Astrocyte (in vitro differentiated cells and primary cell): ENCODE data around the gene DDX25. TPM values are rescaled to one million over a fixed set of nuclear protein-coding genes. Genes with fewer than 3 reads are reported as not detected.
A peak's percentile ranks its signal among the peaks of the same experiment; 100 is the strongest.

Source experiments
- DNase-seq: peaks from one replicate; pipeline ENCODE4 v3.0.0-alpha.2; 2010; ENCODE audit warnings: low read depth
- FAIRE-seq: peaks from 2 replicates; lab custom pipeline; 2011; peaks lifted over from hg19 to GRCh38; lab: Jason Lieb, UNC
- H2AFZ ChIP-seq: 2 replicates; pipeline ENCODE4 v1.6.0; 2012; ENCODE audit warnings: low read depth, low read length, inconsistent platforms
- H3K27ac ChIP-seq: 2 replicates; pipeline ENCODE4 v1.5.1; 2011; ENCODE audit warnings: low read depth, low read length, inconsistent platforms
- H3K27me3 ChIP-seq: 2 replicates; pipeline ENCODE4 v1.6.0; 2011; ENCODE audit warnings: low read length, inconsistent platforms; ENCODE audit not compliant: insufficient read depth
- H3K36me3 ChIP-seq: 2 replicates; pipeline ENCODE4 v1.5.1; 2011; ENCODE audit warnings: low read length, inconsistent platforms; ENCODE audit not compliant: insufficient read depth
- H3K4me1 ChIP-seq: 2 replicates; pipeline ENCODE4 v1.5.1; 2011; ENCODE audit warnings: low read length, inconsistent platforms; ENCODE audit not compliant: insufficient read depth
- H3K4me2 ChIP-seq: 2 replicates; pipeline ENCODE4 v1.6.0; 2012; ENCODE audit warnings: low read length, inconsistent platforms
- H3K4me3 ChIP-seq: 2 replicates; pipeline ENCODE4 v1.5.1; 2011; ENCODE audit warnings: low read depth, mild to moderate bottlenecking, low read length, inconsistent platforms; ENCODE audit not compliant: insufficient read depth
- H3K79me2 ChIP-seq: 2 replicates; pipeline ENCODE4 v1.6.0; 2012; ENCODE audit warnings: mild to moderate bottlenecking, low read length, inconsistent platforms; ENCODE audit not compliant: insufficient read depth
- H3K9ac ChIP-seq: 2 replicates; pipeline ENCODE4 v1.6.0; 2012; ENCODE audit warnings: mild to moderate bottlenecking, low read length, inconsistent platforms
- H3K9me3 ChIP-seq: 2 replicates; pipeline ENCODE4 v1.5.1; 2012; ENCODE audit warnings: low read depth, mild to moderate bottlenecking, low read length, inconsistent platforms; ENCODE audit not compliant: insufficient read depth
- H4K20me1 ChIP-seq: 2 replicates; pipeline ENCODE4 v1.6.0; 2012; ENCODE audit warnings: low read length, inconsistent platforms; ENCODE audit not compliant: insufficient read depth
- H3K27ac Mint-ChIP-seq: one replicate; pipeline ENCODE4 v1.8.0; 2021; ENCODE audit warnings: mild to moderate bottlenecking, mixed read lengths; ENCODE audit not compliant: unreplicated experiment
- H3K27me3 Mint-ChIP-seq: one replicate; pipeline ENCODE4 v1.8.0; 2021; ENCODE audit warnings: low read depth, mixed read lengths; ENCODE audit not compliant: unreplicated experiment
- H3K36me3 Mint-ChIP-seq: one replicate; pipeline ENCODE4 v1.8.0; 2021; ENCODE audit warnings: low read depth, mixed read lengths; ENCODE audit not compliant: unreplicated experiment
- H3K4me1 Mint-ChIP-seq: one replicate; pipeline ENCODE4 v1.8.0; 2021; ENCODE audit warnings: low read depth, mixed read lengths; ENCODE audit not compliant: unreplicated experiment
- H3K4me3 Mint-ChIP-seq: one replicate; pipeline ENCODE4 v1.8.0; 2021; ENCODE audit warnings: mild to moderate bottlenecking, moderate library complexity, mixed read lengths; ENCODE audit not compliant: unreplicated experiment
- H3K9me3 Mint-ChIP-seq: one replicate; pipeline ENCODE4 v1.8.0; 2021; ENCODE audit warnings: mild to moderate bottlenecking, mixed read lengths; ENCODE audit not compliant: unreplicated experiment
- CTCF ChIP-seq: IDR thresholded peaks from 2 replicates; pipeline ENCODE4 v1.5.1; 2011; ENCODE audit warnings: low read depth, mild to moderate bottlenecking, inconsistent platforms, low read length, moderate library complexity; ENCODE audit not compliant: insufficient read depth
- EZH2 ChIP-seq: IDR thresholded peaks from 2 replicates; pipeline ENCODE4 v1.6.1; 2012; ENCODE audit warnings: mild to moderate bottlenecking, low read length, inconsistent platforms; ENCODE audit not compliant: insufficient read depth
- total RNA-seq: library from RNA; stranded (reverse); gene quantifications from 2 replicates; pipeline ENCODE4 v1.2.1, GENCODE V29; 2021

Gene DDX25
- total RNA-seq, 1 donor from 2014 or later, result 1.1 TPM

- FAIRE-seq (peak; percentile 71), DNase-seq (peak; percentile 49)
- Histone ChIP-seq H3K9me3 (no peaks in the 10 kb centered on the region), H2AFZ (no peak overlapping the region), H3K9ac (no peak overlapping the region), H3K79me2 (peaks cover 61% of the 10 kb centered on the region), H3K4me1 (peaks cover 10% of the 10 kb centered on the region), H3K27ac (no peak overlapping the region), H3K27me3 (no peaks in the 10 kb centered on the region), H3K4me2 (peak overlapping the region; percentile 16), H3K4me3 (no peak overlapping the region), H3K36me3 (peaks cover 16% of the 10 kb centered on the region), H4K20me1 (peaks cover 27% of the 10 kb centered on the region)
- peaks cover 3% of the 10 kb centered on the region for H3K4me1 Mint-ChIP-seq
- H3K27ac Mint-ChIP-seq, result no peak overlapping the region
- TF ChIP-seq EZH2 (no peak), CTCF (no peak)
- peaks cover 3% of the 10 kb centered on the region for H3K9me3 Mint-ChIP-seq
- H3K27me3 Mint-ChIP-seq, result no peaks in the 10 kb centered on the region
- H3K36me3 Mint-ChIP-seq, result no peaks in the 10 kb centered on the region
- H3K4me3 Mint-ChIP-seq, result no peak overlapping the region
Observed at GRCh38 chr11:125892071-125892470, 12.2 kb upstream of the DDX25 start.

- H3K27me3 ChIP-seq, result no peaks in the 10 kb centered on the region
- H3K4me1 ChIP-seq, result peaks cover 10% of the 10 kb centered on the region
- H2AFZ ChIP-seq, result no peak overlapping the region
- no peaks in the 10 kb centered on the region for H3K9me3 Mint-ChIP-seq
- peaks cover 69% of the 10 kb centered on the region for H3K79me2 ChIP-seq
- H3K27ac ChIP-seq, result no peak overlapping the region
- H3K9ac ChIP-seq, result no peak overlapping the region
- TF ChIP-seq EZH2 (no peak), CTCF (no peak)
- H3K27me3 Mint-ChIP-seq, result no peaks in the 10 kb centered on the region
- H4K20me1 ChIP-seq, result peaks cover 30% of the 10 kb centered on the region
- H3K4me1 Mint-ChIP-seq, result peaks cover 3% of the 10 kb centered on the region
- peaks cover 16% of the 10 kb centered on the region for H3K36me3 ChIP-seq
- H3K27ac Mint-ChIP-seq, result no peak overlapping the region
- DNase-seq (no peak), FAIRE-seq (peak; percentile 37)
- no peaks in the 10 kb centered on the region for H3K9me3 ChIP-seq
- H3K4me3 ChIP-seq, result no peak overlapping the region
- no peaks in the 10 kb centered on the region for H3K36me3 Mint-ChIP-seq
- no peak overlapping the region for H3K4me3 Mint-ChIP-seq
- H3K4me2 ChIP-seq, result no peak overlapping the region
Observed at GRCh38 chr11:125892994-125893393, 11.3 kb upstream of the DDX25 start.

GRCh38 chr11:125901872-125902271 lies 2.4 kb upstream of the DDX25 start:
- TF ChIP-seq EZH2 (no peak), CTCF (no peak)
- H3K27me3 Mint-ChIP-seq, result peaks cover 16% of the 10 kb centered on the region
- H3K27ac Mint-ChIP-seq, result no peak overlapping the region

More at GRCh38 chr11:125901872-125902271, 2.4 kb upstream of the DDX25 start:
- peaks cover 14% of the 10 kb centered on the region for H3K27me3 ChIP-seq
- H3K79me2 ChIP-seq, result peaks cover 50% of the 10 kb centered on the region
- H3K4me3 ChIP-seq, result no peak overlapping the region
- H3K4me1 ChIP-seq, result peaks cover 9% of the 10 kb centered on the region
- DNase-seq (no peak), FAIRE-seq (no peak)
- Mint-ChIP-seq H3K4me3 (peak overlapping the region; percentile 63), H3K4me1 (peaks cover 5% of the 10 kb centered on the region), H3K9me3 (peaks cover 3% of the 10 kb centered on the region), H3K36me3 (peaks cover 6% of the 10 kb centered on the region)
- peak overlapping the region; percentile 86 for H3K4me2 ChIP-seq
- H3K9ac ChIP-seq, result no peak overlapping the region
- H3K36me3 ChIP-seq, result peaks cover 8% of the 10 kb centered on the region
- H2AFZ ChIP-seq, result no peak overlapping the region
- H4K20me1 ChIP-seq, result peaks cover 22% of the 10 kb centered on the region
- no peak overlapping the region for H3K27ac ChIP-seq
- H3K9me3 ChIP-seq, result no peaks in the 10 kb centered on the region
